Osteocyte (in vitro differentiated cells): ENCODE data around the gene XYLT1. TPM values are rescaled to one million over a fixed set of nuclear protein-coding genes. Genes with fewer than 3 reads are reported as not detected.

ENCODE experiments used
- DNase-seq: peaks from one replicate; pipeline ENCODE4 v3.0.0; 2021; ENCODE audit warnings: mixed read lengths; ENCODE audit not compliant: unreplicated experiment; ENCODE audit errors: extremely low spot score
- H3K27ac Mint-ChIP-seq: one replicate; pipeline ENCODE4 v1.8.0; 2021; ENCODE audit warnings: mild to moderate bottlenecking, mixed read lengths; ENCODE audit not compliant: unreplicated experiment
- H3K27me3 Mint-ChIP-seq: one replicate; pipeline ENCODE4 v1.8.0; 2021; ENCODE audit warnings: mixed read lengths; ENCODE audit not compliant: unreplicated experiment
- H3K36me3 Mint-ChIP-seq: one replicate; pipeline ENCODE4 v1.8.0; 2021; ENCODE audit warnings: mixed read lengths; ENCODE audit not compliant: unreplicated experiment
- H3K4me1 Mint-ChIP-seq: one replicate; pipeline ENCODE4 v1.8.0; 2021; ENCODE audit warnings: mixed read lengths; ENCODE audit not compliant: unreplicated experiment
- H3K4me3 Mint-ChIP-seq: one replicate; pipeline ENCODE4 v1.8.0; 2021; ENCODE audit warnings: mild to moderate bottlenecking, moderate library complexity, mixed read lengths; ENCODE audit not compliant: unreplicated experiment
- H3K9me3 Mint-ChIP-seq: one replicate; pipeline ENCODE4 v1.8.0; 2021; ENCODE audit warnings: mixed read lengths; ENCODE audit not compliant: unreplicated experiment
- total RNA-seq: library from RNA; stranded (reverse); gene quantifications from 2 replicates; pipeline ENCODE4 v1.2.1, GENCODE V29; 2021
- TF ChIP-seq, protein P1 (sequence below): fragments of 200-600 bp; sonication (generic); IDR thresholded peaks from 2 replicates; pipeline ENCODE4 v1.5.0; 2021; ENCODE audit warnings: antibody characterized with exemption, mild to moderate bottlenecking, moderate library complexity

XYLT1 gene
- total RNA-seq, 1 donor from 2014 or later, result 11.1 TPM

GRCh38 chr16:17350207-17350606 is 120.6 kb downstream of the XYLT1 start:
- TF ChIP-seq, protein P1, sequence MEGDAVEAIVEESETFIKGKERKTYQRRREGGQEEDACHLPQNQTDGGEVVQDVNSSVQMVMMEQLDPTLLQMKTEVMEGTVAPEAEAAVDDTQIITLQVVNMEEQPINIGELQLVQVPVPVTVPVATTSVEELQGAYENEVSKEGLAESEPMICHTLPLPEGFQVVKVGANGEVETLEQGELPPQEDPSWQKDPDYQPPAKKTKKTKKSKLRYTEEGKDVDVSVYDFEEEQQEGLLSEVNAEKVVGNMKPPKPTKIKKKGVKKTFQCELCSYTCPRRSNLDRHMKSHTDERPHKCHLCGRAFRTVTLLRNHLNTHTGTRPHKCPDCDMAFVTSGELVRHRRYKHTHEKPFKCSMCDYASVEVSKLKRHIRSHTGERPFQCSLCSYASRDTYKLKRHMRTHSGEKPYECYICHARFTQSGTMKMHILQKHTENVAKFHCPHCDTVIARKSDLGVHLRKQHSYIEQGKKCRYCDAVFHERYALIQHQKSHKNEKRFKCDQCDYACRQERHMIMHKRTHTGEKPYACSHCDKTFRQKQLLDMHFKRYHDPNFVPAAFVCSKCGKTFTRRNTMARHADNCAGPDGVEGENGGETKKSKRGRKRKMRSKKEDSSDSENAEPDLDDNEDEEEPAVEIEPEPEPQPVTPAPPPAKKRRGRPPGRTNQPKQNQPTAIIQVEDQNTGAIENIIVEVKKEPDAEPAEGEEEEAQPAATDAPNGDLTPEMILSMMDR, result no peak
- no peak for DNase-seq
- Mint-ChIP-seq H3K9me3 (no peaks in the 10 kb centered on the region), H3K27me3 (no peaks in the 10 kb centered on the region), H3K4me3 (no peak overlapping the region), H3K36me3 (no peaks in the 10 kb centered on the region), H3K4me1 (peaks cover 3% of the 10 kb centered on the region), H3K27ac (no peak overlapping the region)

- peaks cover 3% of the 10 kb centered on the region for H3K4me1 Mint-ChIP-seq
- no peaks in the 10 kb centered on the region for H3K36me3 Mint-ChIP-seq
- DNase-seq, result no peak
- H3K9me3 Mint-ChIP-seq, result no peaks in the 10 kb centered on the region
- TF ChIP-seq, protein P1, result no peak
- no peak overlapping the region for H3K4me3 Mint-ChIP-seq
- H3K27me3 Mint-ChIP-seq, result no peaks in the 10 kb centered on the region
- no peak overlapping the region for H3K27ac Mint-ChIP-seq
These were observed 121.9 kb downstream of the XYLT1 start for GRCh38 chr16:17348826-17349225.

- H3K4me3 Mint-ChIP-seq, result no peak overlapping the region
- peaks cover 3% of the 10 kb centered on the region for H3K4me1 Mint-ChIP-seq
- no peaks in the 10 kb centered on the region for H3K9me3 Mint-ChIP-seq
- H3K36me3 Mint-ChIP-seq, result no peaks in the 10 kb centered on the region
- H3K27ac Mint-ChIP-seq, result no peak overlapping the region
- no peak for DNase-seq
- TF ChIP-seq, protein P1, result no peak
- no peaks in the 10 kb centered on the region for H3K27me3 Mint-ChIP-seq
These were observed 122.5 kb downstream of the XYLT1 start for GRCh38 chr16:17348042-17348783.

GRCh38 chr16:17347624-17348023 is 123.1 kb downstream of the XYLT1 start:
- TF ChIP-seq, protein P1, result no peak
- Mint-ChIP-seq H3K9me3 (no peaks in the 10 kb centered on the region), H3K4me3 (no peak overlapping the region), H3K27me3 (no peaks in the 10 kb centered on the region), H3K4me1 (peaks cover 3% of the 10 kb centered on the region), H3K36me3 (no peaks in the 10 kb centered on the region), H3K27ac (no peak overlapping the region)
- no peak for DNase-seq

- peaks cover 3% of the 10 kb centered on the region for H3K4me1 Mint-ChIP-seq
- TF ChIP-seq, protein P1, result no peak
- no peak overlapping the region for H3K27ac Mint-ChIP-seq
- H3K27me3 Mint-ChIP-seq, result no peaks in the 10 kb centered on the region
- H3K4me3 Mint-ChIP-seq, result no peak overlapping the region
- H3K36me3 Mint-ChIP-seq, result no peaks in the 10 kb centered on the region
- DNase-seq, result no peak
- H3K9me3 Mint-ChIP-seq, result no peaks in the 10 kb centered on the region
These were observed 123.9 kb downstream of the XYLT1 start for GRCh38 chr16:17346621-17347569.
